Hematopoietic multipotent progenitor cell treated with erythropoietin and hydrocortisone succinate and interleukin-3 and kit ligand, for 8 days (in vitro differentiated cells): ENCODE measurements around the gene DOCK4.

ENCODE experiments used
- DNase-seq: peaks from one replicate; pipeline ENCODE4 v3.0.0-alpha.2; 2015

DOCK4 gene

GRCh38 chr7:112220877-112221434 is 14.8 kb upstream of the DOCK4 start:
- no peak for DNase-seq

GRCh38 chr7:112215787-112216186 is 9.6 kb upstream of the DOCK4 start:
- no peak for DNase-seq

GRCh38 chr7:112214883-112215282 is 8.7 kb upstream of the DOCK4 start:
- DNase-seq: no peak

GRCh38 chr7:112214268-112214667 is 8.1 kb upstream of the DOCK4 start:
- DNase-seq: no peak

GRCh38 chr7:112213735-112214134 is 7.5 kb upstream of the DOCK4 start:
- no peak for DNase-seq

- peak; percentile 46 for DNase-seq
Observed at GRCh38 chr7:112212571-112212970, 6.4 kb upstream of the DOCK4 start.

- DNase-seq: no peak
Observed at GRCh38 chr7:112211348-112211907, 5.2 kb upstream of the DOCK4 start.

GRCh38 chr7:112207765-112208164 is 1.6 kb upstream of the DOCK4 start:
- no peak for DNase-seq

- DNase-seq: peak; percentile 9
Observed at GRCh38 chr7:112206991-112207592, 893 bp upstream of the DOCK4 start.

- DNase-seq: peak; percentile 6
Observed at GRCh38 chr7:112205343-112206237, 609 bp downstream of the DOCK4 start.

- no peak for DNase-seq
Observed at GRCh38 chr7:112204499-112205342, 1.5 kb downstream of the DOCK4 start.

- DNase-seq: no peak
Observed at GRCh38 chr7:112203365-112203739, 2.8 kb downstream of the DOCK4 start.

- peak; percentile 13 for DNase-seq
Observed at GRCh38 chr7:112202816-112203215, 3.4 kb downstream of the DOCK4 start.

- no peak for DNase-seq
Observed at GRCh38 chr7:112201839-112202238, 4.4 kb downstream of the DOCK4 start.

GRCh38 chr7:112201411-112201810 is 4.8 kb downstream of the DOCK4 start:
- DNase-seq: no peak

- no peak for DNase-seq
Observed at GRCh38 chr7:112199672-112200071, 6.5 kb downstream of the DOCK4 start.

GRCh38 chr7:112199035-112199655 is 7.1 kb downstream of the DOCK4 start:
- no peak for DNase-seq

- no peak for DNase-seq
Observed at GRCh38 chr7:112197322-112197721, 8.9 kb downstream of the DOCK4 start.

GRCh38 chr7:112195717-112196116 is 10.5 kb downstream of the DOCK4 start:
- DNase-seq: no peak

GRCh38 chr7:112193915-112194502 is 12.2 kb downstream of the DOCK4 start:
- DNase-seq: no peak

GRCh38 chr7:112192236-112193154 is 13.7 kb downstream of the DOCK4 start:
- DNase-seq: no peak
